Activated naive CD8-positive, alpha-beta T cell treated with anti-CD3 and anti-CD28 coated beads, Interleukin-2, amount 50 U/mL, for 24 hours (primary cell): ENCODE data around the gene PGAM2.

Experiments used
- ATAC-seq: fragments of 150-1000 bp; cut with Tn5 transposase; one replicate; pipeline ENCODE4 v1.10.0; 2021
- DNase-seq: peaks from one replicate; pipeline ENCODE4 v3.0.0; 2021
- H3K27ac Mint-ChIP-seq: one replicate; pipeline ENCODE4 v1.8.0; 2021; ENCODE audit warnings: mild to moderate bottlenecking, mixed read lengths
- H3K27me3 Mint-ChIP-seq: one replicate; pipeline ENCODE4 v1.8.0; 2021; ENCODE audit warnings: mixed read lengths
- H3K36me3 Mint-ChIP-seq: one replicate; pipeline ENCODE4 v1.8.0; 2021; ENCODE audit warnings: low read depth, mixed read lengths
- H3K4me1 Mint-ChIP-seq: one replicate; pipeline ENCODE4 v1.8.0; 2021; ENCODE audit warnings: mixed read lengths
- H3K4me3 Mint-ChIP-seq: one replicate; pipeline ENCODE4 v1.8.0; 2021; ENCODE audit warnings: mild to moderate bottlenecking, moderate library complexity, mixed read lengths
- H3K9me3 Mint-ChIP-seq: one replicate; pipeline ENCODE4 v1.8.0; 2021; ENCODE audit warnings: mixed read lengths

PGAM2 gene

GRCh38 chr7:44097064-44097932, 31.9 kb upstream of the PGAM2 start:
- Mint-ChIP-seq H3K4me3 (no peak overlapping the region), H3K27me3 (no peaks in the 10 kb centered on the region), H3K9me3 (no peaks in the 10 kb centered on the region), H3K36me3 (no peaks in the 10 kb centered on the region), H3K27ac (peak overlapping the region; percentile 29), H3K4me1 (peaks cover 27% of the 10 kb centered on the region)
- DNase-seq, result peak; percentile 43
- ATAC-seq, result peak; percentile 92

- H3K4me3 Mint-ChIP-seq, result no peak overlapping the region
- ATAC-seq (no peak), DNase-seq (no peak)
- no peaks in the 10 kb centered on the region for H3K9me3 Mint-ChIP-seq
- peak overlapping the region; percentile 30 for H3K27ac Mint-ChIP-seq
- H3K27me3 Mint-ChIP-seq, result no peaks in the 10 kb centered on the region
- peaks cover 26% of the 10 kb centered on the region for H3K4me1 Mint-ChIP-seq
- H3K36me3 Mint-ChIP-seq, result no peaks in the 10 kb centered on the region
Observed at GRCh38 chr7:44096326-44096881, 31.0 kb upstream of the PGAM2 start.

- Mint-ChIP-seq H3K27me3 (no peaks in the 10 kb centered on the region), H3K4me1 (peaks cover 25% of the 10 kb centered on the region), H3K27ac (no peak overlapping the region), H3K4me3 (no peak overlapping the region), H3K36me3 (no peaks in the 10 kb centered on the region), H3K9me3 (no peaks in the 10 kb centered on the region)
- DNase-seq (no peak), ATAC-seq (no peak)
Observed at GRCh38 chr7:44095781-44096180, 30.4 kb upstream of the PGAM2 start.

- H3K4me3 Mint-ChIP-seq, result no peak overlapping the region
- no peaks in the 10 kb centered on the region for H3K9me3 Mint-ChIP-seq
- H3K27me3 Mint-ChIP-seq, result no peaks in the 10 kb centered on the region
- peaks cover 22% of the 10 kb centered on the region for H3K4me1 Mint-ChIP-seq
- DNase-seq (no peak), ATAC-seq (no peak)
- H3K36me3 Mint-ChIP-seq, result no peaks in the 10 kb centered on the region
- H3K27ac Mint-ChIP-seq, result no peak overlapping the region
Observed at GRCh38 chr7:44094883-44095592, 29.7 kb upstream of the PGAM2 start.

GRCh38 chr7:44094365-44094764, 29.0 kb upstream of the PGAM2 start:
- H3K9me3 Mint-ChIP-seq, result no peaks in the 10 kb centered on the region
- no peaks in the 10 kb centered on the region for H3K36me3 Mint-ChIP-seq
- peaks cover 20% of the 10 kb centered on the region for H3K4me1 Mint-ChIP-seq
- DNase-seq (no peak), ATAC-seq (no peak)
- H3K27ac Mint-ChIP-seq, result no peak overlapping the region
- no peaks in the 10 kb centered on the region for H3K27me3 Mint-ChIP-seq
- H3K4me3 Mint-ChIP-seq, result no peak overlapping the region

GRCh38 chr7:44093102-44093641, 27.8 kb upstream of the PGAM2 start:
- no peaks in the 10 kb centered on the region for H3K36me3 Mint-ChIP-seq
- H3K27me3 Mint-ChIP-seq, result no peaks in the 10 kb centered on the region
- DNase-seq (no peak), ATAC-seq (no peak)
- H3K9me3 Mint-ChIP-seq, result no peaks in the 10 kb centered on the region
- no peak overlapping the region for H3K27ac Mint-ChIP-seq
- H3K4me1 Mint-ChIP-seq, result peaks cover 17% of the 10 kb centered on the region
- H3K4me3 Mint-ChIP-seq, result no peak overlapping the region

- no peak overlapping the region for H3K27ac Mint-ChIP-seq
- DNase-seq (no peak), ATAC-seq (peak; percentile 33)
- no peaks in the 10 kb centered on the region for H3K9me3 Mint-ChIP-seq
- no peak overlapping the region for H3K4me3 Mint-ChIP-seq
- peaks cover 6% of the 10 kb centered on the region for H3K4me1 Mint-ChIP-seq
- H3K36me3 Mint-ChIP-seq, result no peaks in the 10 kb centered on the region
- peaks cover 1% of the 10 kb centered on the region for H3K27me3 Mint-ChIP-seq
Observed at GRCh38 chr7:44087911-44088838, 22.8 kb upstream of the PGAM2 start.

- no peaks in the 10 kb centered on the region for H3K9me3 Mint-ChIP-seq
- no peak overlapping the region for H3K4me3 Mint-ChIP-seq
- ATAC-seq, result no peak
- H3K36me3 Mint-ChIP-seq, result no peaks in the 10 kb centered on the region
- H3K4me1 Mint-ChIP-seq, result peaks cover 10% of the 10 kb centered on the region
- DNase-seq, result no peak
- H3K27me3 Mint-ChIP-seq, result peaks cover 1% of the 10 kb centered on the region
- no peak overlapping the region for H3K27ac Mint-ChIP-seq
Observed at GRCh38 chr7:44086627-44087026, 21.3 kb upstream of the PGAM2 start.

- DNase-seq, result no peak
- ATAC-seq, result no peak
- H3K4me3 Mint-ChIP-seq, result no peak overlapping the region
- peaks cover 1% of the 10 kb centered on the region for H3K27me3 Mint-ChIP-seq
- peaks cover 20% of the 10 kb centered on the region for H3K4me1 Mint-ChIP-seq
- no peak overlapping the region for H3K27ac Mint-ChIP-seq
- H3K36me3 Mint-ChIP-seq, result peaks cover 8% of the 10 kb centered on the region
- no peaks in the 10 kb centered on the region for H3K9me3 Mint-ChIP-seq
Observed at GRCh38 chr7:44085546-44085945, 20.2 kb upstream of the PGAM2 start.

GRCh38 chr7:44084701-44085100, 19.3 kb upstream of the PGAM2 start:
- H3K4me3 Mint-ChIP-seq, result no peak overlapping the region
- H3K9me3 Mint-ChIP-seq, result no peaks in the 10 kb centered on the region
- no peak overlapping the region for H3K27ac Mint-ChIP-seq
- peaks cover 12% of the 10 kb centered on the region for H3K36me3 Mint-ChIP-seq
- H3K4me1 Mint-ChIP-seq, result peaks cover 29% of the 10 kb centered on the region
- ATAC-seq, result no peak
- no peak for DNase-seq
- H3K27me3 Mint-ChIP-seq, result peaks cover 1% of the 10 kb centered on the region

GRCh38 chr7:44083796-44084195, 18.4 kb upstream of the PGAM2 start:
- H3K27ac Mint-ChIP-seq, result peak overlapping the region; percentile 19
- no peaks in the 10 kb centered on the region for H3K9me3 Mint-ChIP-seq
- peaks cover 15% of the 10 kb centered on the region for H3K36me3 Mint-ChIP-seq

GRCh38 chr7:44082541-44083207, 17.3 kb upstream of the PGAM2 start:
- Mint-ChIP-seq H3K27ac (peak overlapping the region; percentile 95), H3K4me3 (peak overlapping the region; percentile 87), H3K4me1 (peaks cover 49% of the 10 kb centered on the region), H3K36me3 (peaks cover 23% of the 10 kb centered on the region), H3K27me3 (peaks cover 1% of the 10 kb centered on the region), H3K9me3 (no peaks in the 10 kb centered on the region)
- ATAC-seq (peak; percentile 95), DNase-seq (peak; percentile 98)

More at GRCh38 chr7:44083796-44084195, 18.4 kb upstream of the PGAM2 start:
- H3K4me3 Mint-ChIP-seq, result peak overlapping the region; percentile 87
- no peak for ATAC-seq
- H3K27me3 Mint-ChIP-seq, result peaks cover 1% of the 10 kb centered on the region
- H3K4me1 Mint-ChIP-seq, result peaks cover 38% of the 10 kb centered on the region
- DNase-seq, result no peak

- Mint-ChIP-seq H3K27me3 (peaks cover 1% of the 10 kb centered on the region), H3K27ac (peak overlapping the region; percentile 95), H3K4me1 (peaks cover 61% of the 10 kb centered on the region), H3K9me3 (no peaks in the 10 kb centered on the region), H3K36me3 (peaks cover 28% of the 10 kb centered on the region), H3K4me3 (peak overlapping the region; percentile 87)
- no peak for DNase-seq
- ATAC-seq, result no peak
Observed at GRCh38 chr7:44081266-44081748, 15.9 kb upstream of the PGAM2 start.
